Astrocyte of the spinal cord (primary cell): ENCODE data around the gene ARIH2.

Experiments used
- DNase-seq: peaks from one replicate; pipeline ENCODE4 v3.0.0; 2011; ENCODE audit warnings: low read depth, low spot score
- H3K4me3 ChIP-seq: 2 replicates; pipeline ENCODE4 v1.5.1; 2011; ENCODE audit warnings: low read depth, mild to moderate bottlenecking, low read length, moderate library complexity
- CTCF ChIP-seq: IDR thresholded peaks from 2 replicates; pipeline ENCODE4 v1.5.1; 2012; ENCODE audit warnings: low read depth, mild to moderate bottlenecking, low read length, inconsistent platforms
- in situ Hi-C: cut with HindIII; loops from 2 replicates; pipeline ENCODE4 v1.10.0; 2017; ENCODE audit warnings: low sequenced_read_pairs

The ARIH2 gene

GRCh38 chr3:49032646-49033304 is 114.1 kb downstream of the ARIH2 start:
- in situ Hi-C loops, result no loop called here
- no peak for TF ChIP-seq CTCF
- no peak overlapping the region for H3K4me3 ChIP-seq
- DNase-seq, result no peak

GRCh38 chr3:49034650-49035049 is 116.0 kb downstream of the ARIH2 start:
- no peak for TF ChIP-seq CTCF
- no peak for DNase-seq
- in situ Hi-C loops, result no loop called here
- no peak overlapping the region for H3K4me3 ChIP-seq

GRCh38 chr3:49035281-49035680 is 116.6 kb downstream of the ARIH2 start:
- in situ Hi-C loops, result no loop called here
- no peak for TF ChIP-seq CTCF
- DNase-seq, result no peak
- H3K4me3 ChIP-seq, result no peak overlapping the region
